Prostate gland (tissue), 2 donors: ENCODE results near the gene HRH2. TPM values are rescaled to one million over a fixed set of nuclear protein-coding genes. Genes with fewer than 3 reads are reported as not detected.

ENCODE experiments used
- DNase-seq: peaks from one replicate; pipeline ENCODE4 v3.0.0-alpha.2; 2019; ENCODE audit warnings: low spot score
- H3K27ac ChIP-seq, 2 donors: fragments of 200-600 bp; sonication (generic); 2 replicates each; pipeline ENCODE4 v1.5.1; 2017 to 2019
- H3K27me3 ChIP-seq: fragments of 200-600 bp; sonication (generic); replicated peaks from 2 replicates; pipeline ENCODE4 v1.5.1; 2019; ENCODE audit not compliant: insufficient read depth
- H3K36me3 ChIP-seq, 2 donors: fragments of 200-600 bp; sonication (generic); 1 replicate in 1 of 2; 2 replicates in 1 of 2; pipeline versions ENCODE4 v1.5.1 to v1.8.1; 2017 to 2019
- H3K4me1 ChIP-seq: fragments of 200-600 bp; sonication (generic); replicated peaks from 2 replicates; pipeline ENCODE4 v1.5.1; 2019
- H3K4me3 ChIP-seq, 2 donors: fragments of 200-600 bp; sonication (generic); 2 replicates each; pipeline ENCODE4 v1.5.1; 2017 to 2019
- H3K9me3 ChIP-seq: fragments of 200-600 bp; sonication (generic); 2 replicates; pipeline ENCODE4 v1.5.1; 2017
- CTCF ChIP-seq, 4 experiments: fragments of 200-600 bp in 2 of 4; fragments of 450-650 bp in 2 of 4; sonication (generic) in 2 of 4; IDR thresholded peaks; 1 replicate in 3 of 4; 2 replicates in 1 of 4; pipeline ENCODE4 v1.5.1; 2016 to 2019; ENCODE audit warnings: antibody characterized with exemption in 4 of 4, mild to moderate bottlenecking in 2 of 4, moderate library complexity in 2 of 4
- POLR2A ChIP-seq: fragments of 450-650 bp; IDR thresholded peaks from one replicate; pipeline ENCODE4 v1.6.1; 2016; ENCODE audit warnings: antibody characterized with exemption, mild to moderate bottlenecking
- POLR2AphosphoS5 ChIP-seq: sonication (generic); formaldehyde crosslinking; IDR thresholded peaks from one replicate; pipeline ENCODE4 v1.6.1; 2017; ENCODE audit warnings: antibody characterized with exemption
- WGBS: methylation state at CpG from one replicate; pipeline ENCODE4 v1.1.5; 2018; 5-methylcytosine and 5-hydroxymethylcytosine counted together
- intact Hi-C: fragments of 100-400 bp; cut with DNase I; formaldehyde crosslinking; loops from one replicate; pipeline ENCODE4 v1.14.2; 2022
- total RNA-seq, 2 donors: library from RNA; depleted of rRNA; stranded (reverse); fragments of >200 nt; gene quantifications; one replicate each; pipeline ENCODE4 v1.1.0, GENCODE V29; 2016

HRH2 gene
- 1 to 10 TPM in 1 of 2 donors, under 1 TPM in 1; 0.55 to 5.3 TPM for total RNA-seq

- 2% methylated on average over 58 of the region's 58 CpGs for WGBS
- TF ChIP-seq POLR2AphosphoS5 = no peak
- no peak for TF ChIP-seq POLR2A
- no peak for TF ChIP-seq CTCF (IDR thresholded peaks at IDR 0.05)
- Histone ChIP-seq H3K27ac (peak within 1 kb of the TSS in 1 of 2 donors; percentile 62), H3K9me3 (no peaks in the 10 kb centered on the region), H3K4me1 (no peaks in the 10 kb centered on the region), H3K27me3 (no peaks in the 10 kb centered on the region), H3K4me3 (peak within 1 kb of the TSS; percentile 40 to 46), H3K36me3 (no peaks in the 10 kb centered on the region)
- intact Hi-C loops = loop anchor here (5.0 kb wide), 2 partner anchors 35 to 125 kb away; no protein-coding TSS in a partner anchor
- no peak for DNase-seq
Observed at GRCh38 chr5:175657593-175658271, at the start of gene HRH2. Gene HRH2 (plus strand): TSS chr5:175658071. CDS start chr5:175683234, 25,163 bp downstream.

GRCh38 chr5:175609526-175609925 is 48.3 kb upstream of the HRH2 start:
- H3K27ac ChIP-seq = no peak overlapping the region
- H3K27me3 ChIP-seq = no peaks in the 10 kb centered on the region
- WGBS = 87% methylated on average over 11 of the region's 11 CpGs
- no peak overlapping the region for H3K4me3 ChIP-seq
- no peaks in the 10 kb centered on the region for H3K36me3 ChIP-seq
- no peaks in the 10 kb centered on the region for H3K4me1 ChIP-seq
- intact Hi-C loops = no loop called here
- no peak for DNase-seq
- H3K9me3 ChIP-seq = no peaks in the 10 kb centered on the region
- TF ChIP-seq POLR2A = no peak
- TF ChIP-seq POLR2AphosphoS5 = no peak
- TF ChIP-seq CTCF (IDR thresholded peaks at IDR 0.05) = no peak

- no peak overlapping the region for H3K27ac ChIP-seq
- no peaks in the 10 kb centered on the region for H3K9me3 ChIP-seq
- no peak overlapping the region for H3K4me3 ChIP-seq
- no peaks in the 10 kb centered on the region for H3K36me3 ChIP-seq
- no peak for TF ChIP-seq POLR2A
- no peak for TF ChIP-seq POLR2AphosphoS5
- TF ChIP-seq CTCF (IDR thresholded peaks at IDR 0.05) = no peak
- H3K4me1 ChIP-seq = no peaks in the 10 kb centered on the region
- no peaks in the 10 kb centered on the region for H3K27me3 ChIP-seq
- no peak for DNase-seq
- intact Hi-C loops = no loop called here
- 87% methylated on average over 5 of the region's 5 CpGs for WGBS
Observed at GRCh38 chr5:175610381-175610780, 47.5 kb upstream of the HRH2 start.

GRCh38 chr5:175610898-175611297 is 47.0 kb upstream of the HRH2 start:
- no peaks in the 10 kb centered on the region for H3K27me3 ChIP-seq
- 57% methylated on average over 3 of the region's 3 CpGs for WGBS
- H3K36me3 ChIP-seq = no peaks in the 10 kb centered on the region
- no peak for DNase-seq
- H3K4me1 ChIP-seq = no peaks in the 10 kb centered on the region
- no peak overlapping the region for H3K4me3 ChIP-seq
- no peak overlapping the region for H3K27ac ChIP-seq
- TF ChIP-seq POLR2A (no peak), POLR2AphosphoS5 (no peak), CTCF (IDR thresholded peaks at IDR 0.05) (no peak)
- intact Hi-C loops = no loop called here
- no peaks in the 10 kb centered on the region for H3K9me3 ChIP-seq

- Histone ChIP-seq H3K4me1 (no peaks in the 10 kb centered on the region), H3K27ac (peak overlapping the region; percentile 20 to 37), H3K4me3 (no peak overlapping the region), H3K27me3 (no peaks in the 10 kb centered on the region), H3K9me3 (no peaks in the 10 kb centered on the region), H3K36me3 (no peaks in the 10 kb centered on the region)
- intact Hi-C loops = no loop called here
- 30% methylated on average over 7 of the region's 7 CpGs for WGBS
- no peak for DNase-seq
- TF ChIP-seq CTCF (IDR thresholded peaks at IDR 0.05) (no peak), POLR2AphosphoS5 (peak; percentile 40)
Observed at GRCh38 chr5:175614223-175614815, 43.6 kb upstream of the HRH2 start.
